K562 (cell line): ENCODE data around the gene MEF2D.

ENCODE experiments used
- GTF2F1 ChIP-seq: IDR thresholded peaks from 2 replicates; pipeline ENCODE4 v1.6.1; 2011; ENCODE audit warnings: low read depth, low read length, improper control_type of control experiment
- TF ChIP-seq, protein P1 (sequence below): fragments of 150-350 bp; IDR thresholded peaks from 2 replicates; pipeline ENCODE4 v1.6.1; 2014; ENCODE audit warnings: low read depth, mild to moderate bottlenecking, low read length, borderline replicate concordance

DNA sequence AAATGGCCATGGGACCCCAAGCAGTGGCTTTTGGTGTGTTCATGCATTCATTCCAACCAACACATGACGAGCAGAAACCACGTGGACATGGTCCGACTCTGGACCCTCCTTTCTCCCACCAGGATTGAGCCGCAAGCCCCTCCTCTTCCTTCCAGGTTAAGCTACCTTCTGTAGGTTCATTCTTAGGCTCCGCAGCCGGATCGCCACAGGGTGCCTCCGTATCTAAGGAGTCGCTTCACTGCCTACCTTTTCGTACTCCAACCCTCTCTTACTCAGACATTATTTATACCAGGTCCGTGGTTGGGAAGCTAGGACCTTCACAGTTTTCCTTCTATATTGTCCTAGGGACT is 67.9 kb downstream of the MEF2D start:
- TF ChIP-seq, protein P1, sequence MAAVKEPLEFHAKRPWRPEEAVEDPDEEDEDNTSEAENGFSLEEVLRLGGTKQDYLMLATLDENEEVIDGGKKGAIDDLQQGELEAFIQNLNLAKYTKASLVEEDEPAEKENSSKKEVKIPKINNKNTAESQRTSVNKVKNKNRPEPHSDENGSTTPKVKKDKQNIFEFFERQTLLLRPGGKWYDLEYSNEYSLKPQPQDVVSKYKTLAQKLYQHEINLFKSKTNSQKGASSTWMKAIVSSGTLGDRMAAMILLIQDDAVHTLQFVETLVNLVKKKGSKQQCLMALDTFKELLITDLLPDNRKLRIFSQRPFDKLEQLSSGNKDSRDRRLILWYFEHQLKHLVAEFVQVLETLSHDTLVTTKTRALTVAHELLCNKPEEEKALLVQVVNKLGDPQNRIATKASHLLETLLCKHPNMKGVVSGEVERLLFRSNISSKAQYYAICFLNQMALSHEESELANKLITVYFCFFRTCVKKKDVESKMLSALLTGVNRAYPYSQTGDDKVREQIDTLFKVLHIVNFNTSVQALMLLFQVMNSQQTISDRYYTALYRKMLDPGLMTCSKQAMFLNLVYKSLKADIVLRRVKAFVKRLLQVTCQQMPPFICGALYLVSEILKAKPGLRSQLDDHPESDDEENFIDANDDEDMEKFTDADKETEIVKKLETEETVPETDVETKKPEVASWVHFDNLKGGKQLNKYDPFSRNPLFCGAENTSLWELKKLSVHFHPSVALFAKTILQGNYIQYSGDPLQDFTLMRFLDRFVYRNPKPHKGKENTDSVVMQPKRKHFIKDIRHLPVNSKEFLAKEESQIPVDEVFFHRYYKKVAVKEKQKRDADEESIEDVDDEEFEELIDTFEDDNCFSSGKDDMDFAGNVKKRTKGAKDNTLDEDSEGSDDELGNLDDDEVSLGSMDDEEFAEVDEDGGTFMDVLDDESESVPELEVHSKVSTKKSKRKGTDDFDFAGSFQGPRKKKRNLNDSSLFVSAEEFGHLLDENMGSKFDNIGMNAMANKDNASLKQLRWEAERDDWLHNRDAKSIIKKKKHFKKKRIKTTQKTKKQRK: no peak
- no peak for TF ChIP-seq GTF2F1
